A673 (cell line): Measurements from ENCODE around the gene SIT1.

Experiments
- CTCF ChIP-seq: fragments of 300-800, 200-600 bp; sonication (generic); conservative IDR thresholded peaks from 2 replicates; pipeline ENCODE4 v1.5.1; 2017; ENCODE audit warnings: low read depth, mild to moderate bottlenecking, antibody characterized with exemption, low read length, moderate library complexity, mixed read lengths
- EZH2 ChIP-seq: fragments of 200-600 bp; sonication (generic); IDR thresholded peaks from 2 replicates; pipeline ENCODE4 v1.6.1; 2017; ENCODE audit warnings: borderline replicate concordance, low read depth, mild to moderate bottlenecking, mixed read lengths, antibody characterized with exemption, low read length; ENCODE audit not compliant: poor library complexity, severe bottlenecking

- TF ChIP-seq CTCF, result no peak
- no peak for TF ChIP-seq EZH2
Observed at GRCh38 chr9:35608221-35608620, 42.5 kb downstream of the SIT1 start.
